Left hindlimb (tissue), 1 donor: ENCODE data around the gene ALDH3B1.

Experiments used
- DNase-seq: peaks from one replicate; pipeline ENCODE4 v3.0.0-alpha.2; 2018

Gene ALDH3B1

DNA sequence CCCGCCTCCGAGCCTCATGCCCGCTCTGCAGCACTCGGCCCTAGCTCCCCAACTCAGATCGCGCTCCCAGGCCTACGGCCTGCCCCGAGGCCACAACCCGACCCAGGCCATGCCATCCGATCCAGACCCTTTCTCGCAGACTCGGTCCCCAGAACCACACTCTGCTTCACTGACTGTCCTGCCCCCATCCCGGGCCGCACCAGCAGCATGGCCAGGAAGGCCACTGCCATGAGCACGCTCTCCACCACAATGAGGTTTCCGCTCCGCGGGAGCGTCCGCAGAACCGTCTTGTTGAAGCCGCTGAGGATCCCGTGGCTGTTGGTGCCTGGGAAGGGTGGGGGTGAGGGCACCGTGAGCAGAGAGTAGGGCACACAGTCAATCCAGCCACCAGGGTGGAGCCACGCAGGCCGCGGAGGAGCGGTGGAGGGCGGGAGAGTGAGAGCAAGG is 12.6 kb upstream of the ALDH3B1 start:
- peak; percentile 31 for DNase-seq

- no peak for DNase-seq
Measured at GRCh38 chr11:67998150-67999045, 11.7 kb upstream of the ALDH3B1 start.

GRCh38 chr11:67999201-67999629 is 10.9 kb upstream of the ALDH3B1 start:
- DNase-seq, result no peak

DNA sequence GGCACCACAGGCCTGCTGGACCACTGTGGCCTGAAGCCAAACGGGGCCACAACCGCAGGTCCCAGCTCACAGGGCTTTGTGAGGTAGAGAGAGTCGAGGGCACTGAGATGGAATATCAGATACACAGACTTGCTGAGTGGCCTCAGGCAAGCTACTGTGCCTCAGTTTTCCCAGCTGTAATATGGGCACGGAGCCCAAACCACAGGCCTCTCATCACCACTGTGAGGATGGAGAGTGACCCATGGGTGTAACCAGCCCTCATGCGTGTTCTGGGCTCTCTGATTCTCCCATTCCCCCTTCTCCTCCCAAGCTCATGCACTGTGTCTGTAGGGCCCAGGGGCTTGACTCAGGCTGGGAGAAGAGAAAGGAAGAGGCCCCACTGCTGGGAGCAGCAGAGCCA is 10.4 kb upstream of the ALDH3B1 start:
- peak; percentile 25 for DNase-seq

DNA sequence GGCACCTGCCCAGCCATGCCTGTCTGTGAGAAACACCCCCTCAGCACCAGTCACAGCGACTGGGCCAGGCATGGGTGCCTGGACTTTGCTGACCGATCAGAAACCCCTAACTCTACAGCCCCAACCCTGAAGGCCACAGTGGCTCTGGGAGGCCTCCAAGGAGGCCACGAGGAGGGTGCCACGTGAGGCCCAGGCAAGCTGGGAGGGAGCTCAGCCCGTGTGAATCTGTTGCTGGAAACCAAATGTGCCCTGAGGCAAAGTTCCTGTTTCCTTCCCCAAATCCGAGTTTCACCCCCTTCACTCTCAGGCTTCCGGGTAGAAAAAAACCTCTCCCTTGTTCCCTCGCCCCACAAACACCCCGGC is 7.6 kb upstream of the ALDH3B1 start:
- DNase-seq, result peak; percentile 37

- peak; percentile 41 for DNase-seq
Measured at GRCh38 chr11:68002938-68003845, 6.9 kb upstream of the ALDH3B1 start.

DNA sequence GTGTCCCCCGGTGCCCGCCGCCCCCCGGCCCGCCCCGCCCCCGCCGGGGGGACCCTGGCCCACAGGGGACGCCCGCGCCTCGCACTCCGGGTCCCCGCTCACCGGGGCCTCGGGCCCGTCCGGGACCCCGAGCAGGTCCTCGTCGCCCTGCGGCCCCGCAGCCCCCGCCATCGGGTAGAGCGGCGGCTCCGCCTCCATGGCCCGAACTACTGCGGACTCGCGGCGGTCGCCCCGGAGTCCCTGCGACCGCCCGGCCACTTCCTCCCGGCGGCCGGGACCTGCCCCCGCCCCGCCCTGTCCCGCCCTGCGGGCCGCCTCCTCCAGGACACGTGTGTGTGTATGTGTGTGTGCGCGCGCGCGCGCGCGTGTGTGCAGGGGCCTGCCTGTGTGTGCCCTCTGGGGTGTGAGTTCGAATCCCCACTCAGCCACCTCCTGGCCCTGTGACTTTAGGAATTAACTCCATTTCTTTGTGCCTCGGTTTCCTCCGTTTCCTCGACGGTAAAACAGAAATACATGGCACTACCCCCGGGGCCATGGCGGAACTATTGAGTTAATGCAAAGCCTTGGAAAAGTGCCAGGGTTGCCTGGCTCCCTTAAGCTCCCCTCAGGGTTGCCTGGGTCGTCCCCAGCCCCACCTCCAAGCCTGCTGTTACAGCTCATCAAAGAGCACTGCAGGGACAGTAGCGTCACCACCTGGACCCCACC is 6.1 kb upstream of the ALDH3B1 start, which contains the start of gene UNC93B1:
TSS of gene UNC93B1 (minus strand) at position 252 of the 705 bp plus-strand sequence. CDS start at position 198, 54 bp downstream.
- DNase-seq, result peak; percentile 84

DNA sequence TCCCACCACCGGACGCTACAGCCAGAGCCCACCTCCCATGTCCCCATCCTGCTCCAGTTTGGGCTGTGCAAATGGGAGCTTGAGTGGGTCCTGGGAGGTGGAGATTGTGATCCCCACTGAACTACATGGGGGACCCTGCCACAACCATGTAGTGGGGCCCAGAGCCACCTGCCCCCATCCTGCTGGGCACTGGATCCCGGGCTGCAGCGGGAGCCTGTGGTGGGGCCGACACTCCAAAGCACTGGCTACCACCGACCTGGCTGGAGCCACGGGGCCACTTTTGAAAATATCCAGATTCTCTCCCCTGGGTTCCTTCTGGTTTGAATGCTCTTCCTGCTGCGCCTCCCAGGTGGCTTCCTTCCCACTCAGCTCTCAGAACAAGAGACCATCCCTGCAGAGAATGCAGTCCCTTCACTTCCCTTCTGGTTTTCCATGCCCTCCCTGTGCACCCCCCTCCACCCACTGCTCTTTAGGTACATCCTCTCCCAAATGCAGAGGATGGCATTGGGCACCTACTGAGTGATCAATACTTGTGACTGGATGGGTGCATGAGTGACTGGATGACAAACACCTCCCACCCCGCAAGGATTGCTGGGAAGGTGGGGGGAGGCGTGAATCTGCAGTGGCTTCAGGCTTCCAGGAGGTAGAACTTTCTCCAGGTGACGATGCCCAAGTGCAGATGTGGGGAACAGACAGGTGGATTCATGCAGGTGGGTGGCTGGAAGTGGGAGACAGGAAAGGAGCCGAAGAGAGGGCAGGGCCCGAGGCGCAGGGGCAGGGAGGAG is 5.4 kb upstream of the ALDH3B1 start:
- peak; percentile 29 for DNase-seq

DNA sequence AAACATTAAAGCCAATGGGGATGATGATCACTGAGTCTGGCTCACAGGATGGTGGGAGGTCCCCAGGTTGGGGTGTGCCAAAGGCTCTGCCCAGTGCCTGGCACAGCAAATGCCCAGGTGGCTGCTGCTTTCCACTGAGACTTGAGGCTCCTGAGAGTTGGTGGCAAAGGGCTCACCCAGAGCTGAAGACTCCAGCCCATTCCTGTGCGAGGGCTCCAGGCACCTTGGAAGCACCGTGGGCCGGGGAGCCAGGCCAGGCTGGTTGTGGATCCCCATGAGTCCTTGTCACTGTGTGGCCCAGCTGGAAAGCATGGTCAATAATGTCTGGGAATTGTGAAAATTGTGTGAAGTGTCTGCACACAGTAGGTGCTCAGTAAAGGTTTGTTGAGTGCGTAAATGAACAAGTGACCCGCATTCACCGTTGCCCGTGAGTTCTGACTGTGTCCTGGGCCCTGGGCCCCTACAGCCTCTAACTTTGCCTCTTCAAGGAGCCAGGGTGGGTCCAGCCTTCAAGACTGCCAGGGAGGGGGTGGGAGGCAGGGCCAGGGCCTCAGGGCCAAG is 3.4 kb upstream of the ALDH3B1 start:
- peak; percentile 24 for DNase-seq

- DNase-seq, result peak; percentile 36
Measured at GRCh38 chr11:68007498-68008380, 2.4 kb upstream of the ALDH3B1 start.

DNA sequence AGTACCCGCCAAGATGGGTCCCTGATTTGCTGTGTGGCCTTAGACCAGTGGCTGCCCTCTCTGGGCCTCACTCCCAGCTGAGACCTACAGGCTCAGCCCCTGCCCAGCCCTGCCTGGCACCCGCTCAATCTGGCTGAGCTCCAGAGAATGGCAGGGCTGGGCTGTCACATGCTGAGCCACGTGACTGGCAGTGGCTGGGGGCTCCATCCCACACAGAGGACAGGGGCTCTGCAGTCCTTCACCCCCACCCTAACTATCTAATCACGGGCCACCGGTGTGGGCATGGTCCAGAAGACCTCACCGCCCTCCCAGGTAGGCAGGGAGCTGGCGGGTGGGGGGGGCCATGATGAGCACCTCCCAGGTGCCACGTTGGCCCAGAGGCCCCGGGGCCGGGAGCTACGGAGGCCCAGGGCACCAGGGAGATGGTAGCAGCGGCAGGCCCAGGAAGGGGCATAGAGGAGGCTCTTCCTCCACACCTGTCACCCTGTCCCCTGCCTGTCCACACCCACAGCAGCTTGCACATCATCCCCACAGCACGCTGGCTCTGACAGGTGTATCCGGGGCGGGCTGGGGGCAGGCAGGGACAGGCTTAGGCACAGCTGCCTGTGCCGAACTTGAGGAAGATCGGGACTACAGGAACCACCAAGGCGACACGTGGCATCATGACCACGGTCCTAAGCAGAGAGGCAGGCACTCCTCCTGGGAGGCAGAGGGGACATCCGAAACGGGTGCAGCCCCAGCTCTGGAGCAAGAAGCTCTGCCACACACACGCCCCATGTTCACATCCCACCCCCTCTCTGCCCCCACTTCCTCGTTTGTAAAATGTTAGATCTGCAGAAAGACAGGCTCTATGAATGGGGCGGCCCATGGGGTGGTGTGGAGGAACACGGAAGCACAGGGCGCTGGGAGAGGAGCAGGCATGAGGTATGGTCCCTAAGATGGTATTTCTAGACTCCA is 1.5 kb upstream of the ALDH3B1 start:
- DNase-seq, result peak; percentile 51

DNA sequence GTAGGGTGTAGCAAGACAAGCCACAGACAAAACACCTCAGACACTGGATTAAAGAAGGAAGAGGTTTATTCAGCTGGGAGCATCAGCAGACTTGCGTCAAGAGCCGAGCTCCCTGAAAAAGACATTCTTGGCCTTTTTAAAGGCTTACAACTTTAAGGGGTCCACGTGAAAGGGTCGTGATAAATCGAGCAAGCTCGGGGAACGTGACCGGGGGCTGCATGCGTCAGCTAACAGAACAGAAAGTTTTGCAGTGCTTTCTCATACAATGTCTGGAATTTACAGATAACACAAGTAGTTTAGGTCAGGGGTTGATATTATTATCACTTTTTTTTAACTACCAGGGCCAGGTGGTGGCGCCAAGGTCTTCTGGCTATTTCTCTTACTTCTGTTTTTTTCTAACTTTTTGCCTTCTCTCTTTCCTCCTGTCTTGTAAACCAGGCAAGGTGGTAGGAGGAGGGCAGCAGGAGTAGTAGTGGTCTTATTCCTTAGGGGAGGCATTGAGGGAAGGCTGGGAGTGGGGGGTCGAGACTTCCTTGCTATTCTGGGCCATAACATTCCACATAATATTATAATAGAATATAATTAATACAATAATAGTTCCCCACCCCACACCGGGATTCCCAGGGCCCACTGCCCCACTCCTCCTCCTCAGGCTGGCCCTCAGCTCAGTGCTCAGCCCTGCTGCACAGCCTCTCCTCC is 587 bp upstream of the ALDH3B1 start:
- no peak for DNase-seq

GRCh38 chr11:68011051-68011943 is 1.2 kb downstream of the ALDH3B1 start:
- DNase-seq, result no peak

DNA sequence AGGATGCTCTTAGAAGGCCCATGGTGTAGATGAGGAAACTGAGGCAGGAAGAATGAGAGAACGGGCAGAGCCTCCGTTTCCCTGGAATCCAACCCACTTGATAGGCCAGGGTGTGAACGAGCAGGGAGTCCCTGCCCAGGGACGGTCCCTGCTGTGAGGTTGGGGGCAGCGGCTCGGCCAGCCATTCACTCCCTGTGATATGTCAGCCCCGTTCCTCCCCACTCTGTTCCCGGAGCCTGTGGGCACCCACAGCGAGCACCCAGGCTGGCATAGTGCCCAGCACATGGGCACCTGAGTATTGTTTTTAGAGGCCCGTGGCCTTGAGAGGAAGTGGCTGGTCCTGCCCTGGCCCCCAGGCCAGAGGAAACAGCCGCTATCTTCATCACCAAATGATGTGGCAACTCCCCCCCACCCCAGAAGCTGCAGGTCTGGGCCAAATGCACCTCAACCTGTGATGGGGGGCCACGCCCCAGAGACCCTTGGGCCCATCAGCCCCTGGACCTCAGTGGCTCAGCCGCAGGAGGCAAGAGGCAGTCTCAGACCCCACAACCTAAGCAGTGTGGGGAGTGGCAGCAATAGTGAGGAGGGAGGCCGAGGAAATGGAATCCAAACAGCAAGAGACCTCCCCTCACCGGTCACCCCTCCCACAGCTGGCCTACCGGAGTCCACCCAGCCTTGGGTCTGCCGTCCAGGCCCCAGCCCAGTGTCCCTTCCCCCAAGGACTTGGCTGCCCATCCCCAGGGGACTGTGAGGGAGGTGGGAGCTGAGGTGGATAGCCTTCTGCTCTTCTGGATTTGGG is 2.1 kb downstream of the ALDH3B1 start:
- DNase-seq, result no peak

DNA sequence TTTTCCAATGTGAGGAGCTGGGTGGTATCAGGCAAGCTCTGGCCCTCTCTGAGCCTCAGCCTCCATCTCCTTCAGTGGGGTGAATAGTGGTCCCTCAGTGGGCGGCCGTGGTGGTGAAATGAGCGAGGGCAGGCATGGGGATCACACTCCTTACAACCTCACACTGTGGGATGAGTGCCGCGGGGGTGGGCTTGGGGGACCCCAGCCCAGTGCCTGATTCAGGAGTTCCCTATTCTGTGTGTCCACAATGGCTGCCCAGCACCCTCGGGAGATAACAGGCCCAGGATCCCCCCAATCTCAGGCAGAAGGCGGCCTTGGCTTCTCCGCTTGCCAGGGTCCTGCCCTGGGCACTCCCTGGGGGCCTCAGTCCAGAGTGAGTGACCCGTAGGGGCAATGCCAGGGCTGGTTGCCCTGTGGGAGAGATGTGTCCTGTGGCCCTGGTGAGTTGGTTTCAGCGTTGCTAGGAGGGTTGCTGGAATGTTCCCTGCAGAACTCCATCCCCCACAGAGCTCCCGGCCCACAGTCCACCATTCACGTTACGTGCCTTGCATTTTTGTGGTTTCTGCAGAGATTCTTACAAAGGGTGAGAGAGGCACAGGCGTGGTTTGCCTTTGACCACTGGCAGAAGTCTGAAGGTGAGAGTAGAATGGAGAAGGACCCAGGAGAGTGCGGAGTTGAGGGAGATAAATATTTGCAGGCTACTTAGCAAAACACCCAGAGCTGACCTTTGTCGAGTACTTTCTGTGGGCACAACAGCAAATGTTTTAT is 2.9 kb downstream of the ALDH3B1 start:
- no peak for DNase-seq

GRCh38 chr11:68013611-68014156 is 3.6 kb downstream of the ALDH3B1 start:
- DNase-seq, result no peak
